Activated naive CD4-positive, alpha-beta T cell treated with Interleukin-2 at 50 U/mL for 16 hours (primary cell): ENCODE data around the gene SEMA4A.
"Not testable (repeated sequence)": the region's sequence is repeated elsewhere in the genome, so short reads cannot be mapped to it uniquely, and the experiment has no call there.

Experiments used
- DNase-seq: peaks from one replicate; pipeline ENCODE4 v3.0.0-alpha.2; 2020

The SEMA4A gene

GRCh38 chr1:156153362-156153761 is at the start of gene SEMA4A:
TSS of gene SEMA4A (plus strand) at chr1:156153585. CDS start at chr1:156154579, 994 bp downstream.
- DNase-seq = no peak

GRCh38 chr1:156104065-156104810 is 49.1 kb upstream of the SEMA4A start:
- DNase-seq = peak; percentile 66

- DNase-seq = no peak
Measured at GRCh38 chr1:156104861-156105832, 48.2 kb upstream of the SEMA4A start.

- no peak for DNase-seq
Measured at GRCh38 chr1:156106624-156107488, 46.5 kb upstream of the SEMA4A start.

GRCh38 chr1:156108057-156108456 is 45.3 kb upstream of the SEMA4A start:
- no peak for DNase-seq

GRCh38 chr1:156108664-156109241 is 44.6 kb upstream of the SEMA4A start:
- no peak for DNase-seq

GRCh38 chr1:156110252-156110651 is 43.1 kb upstream of the SEMA4A start:
- no peak for DNase-seq

GRCh38 chr1:156111355-156111962 is 41.9 kb upstream of the SEMA4A start:
- DNase-seq = no peak

GRCh38 chr1:156112276-156113137 is 40.9 kb upstream of the SEMA4A start:
- DNase-seq = no peak

- DNase-seq = no peak
Measured at GRCh38 chr1:156113282-156113950, 40.0 kb upstream of the SEMA4A start.

- DNase-seq = peak; percentile 89
Measured at GRCh38 chr1:156114101-156114918, 39.1 kb upstream of the SEMA4A start, which contains the start of gene LMNA. TSS of gene LMNA (plus strand) at chr1:156114711. CDS start at chr1:156114919, 208 bp downstream.

- peak; percentile 36 for DNase-seq
Measured at GRCh38 chr1:156114919-156115513, 38.4 kb upstream of the SEMA4A start.

GRCh38 chr1:156115514-156116374 is 37.6 kb upstream of the SEMA4A start:
- no peak for DNase-seq

GRCh38 chr1:156116731-156117130 is 36.7 kb upstream of the SEMA4A start:
- not testable (repeated sequence) for DNase-seq

- DNase-seq = no peak
Measured at GRCh38 chr1:156117414-156118176, 35.8 kb upstream of the SEMA4A start.

GRCh38 chr1:156118177-156118868 is 35.1 kb upstream of the SEMA4A start:
- DNase-seq = no peak
